Dermis blood vessel endothelial cell (primary cell): Measurements from ENCODE around the gene NDRG3. TPM values are rescaled to one million over a fixed set of nuclear protein-coding genes. Genes with fewer than 3 reads are reported as not detected.
"Not testable (repeated sequence)": the region's sequence is repeated elsewhere in the genome, so short reads cannot be mapped to it uniquely, and the experiment has no call there.

ENCODE experiments used
- DNase-seq: peaks from one replicate; pipeline ENCODE4 v3.0.0; 2010
- total RNA-seq: library from RNA; depleted of rRNA; stranded (reverse); fragments of >200 nt; gene quantifications from 2 replicates; pipeline ENCODE4 v1.2.3, GENCODE V29; 2014

Gene NDRG3
- total RNA-seq, 1 donor from 2014 or later: 18.7 TPM

GRCh38 chr20:36686944-36687343, 58.9 kb downstream of the NDRG3 start:
- DNase-seq: no peak

GRCh38 chr20:36686504-36686903, 59.4 kb downstream of the NDRG3 start:
- DNase-seq: no peak

- no peak for DNase-seq
Measured at GRCh38 chr20:36684747-36685146, 61.1 kb downstream of the NDRG3 start.

- no peak for DNase-seq
Measured at GRCh38 chr20:36682311-36682710, 63.6 kb downstream of the NDRG3 start.

- no peak for DNase-seq
Measured at GRCh38 chr20:36677422-36677771, 68.5 kb downstream of the NDRG3 start.

GRCh38 chr20:36676701-36677421, 69.0 kb downstream of the NDRG3 start:
- DNase-seq: no peak

GRCh38 chr20:36675545-36675944, 70.3 kb downstream of the NDRG3 start:
- DNase-seq: not testable (repeated sequence)

- no peak for DNase-seq
Measured at GRCh38 chr20:36672991-36673390, 72.9 kb downstream of the NDRG3 start.

- DNase-seq: no peak
Measured at GRCh38 chr20:36670665-36671357, 75.1 kb downstream of the NDRG3 start.

GRCh38 chr20:36666181-36666740, 79.6 kb downstream of the NDRG3 start:
- DNase-seq: peak; percentile 33

- no peak for DNase-seq
Measured at GRCh38 chr20:36663031-36663430, 82.9 kb downstream of the NDRG3 start.

GRCh38 chr20:36658300-36658699, 87.6 kb downstream of the NDRG3 start:
- no peak for DNase-seq

- DNase-seq: no peak
Measured at GRCh38 chr20:36656733-36657132, 89.2 kb downstream of the NDRG3 start.

GRCh38 chr20:36655004-36655403, 90.9 kb downstream of the NDRG3 start:
- no peak for DNase-seq

GRCh38 chr20:36654506-36654905, 91.4 kb downstream of the NDRG3 start:
- DNase-seq: no peak

- DNase-seq: no peak
Measured at GRCh38 chr20:36653456-36653855, 92.4 kb downstream of the NDRG3 start.

- DNase-seq: no peak
Measured at GRCh38 chr20:36647196-36648121, 98.4 kb downstream of the NDRG3 start.

GRCh38 chr20:36646678-36647077, 99.2 kb downstream of the NDRG3 start:
- no peak for DNase-seq

GRCh38 chr20:36645998-36646397, 99.9 kb downstream of the NDRG3 start, which contains the start of gene SLA2:
TSS of gene SLA2 (minus strand) at chr20:36646196. CDS start at chr20:36641335, 4,861 bp downstream.
- peak; percentile 12 for DNase-seq

- no peak for DNase-seq
Measured at GRCh38 chr20:36645353-36645752, 100.5 kb downstream of the NDRG3 start.

GRCh38 chr20:36644706-36645095, 101.2 kb downstream of the NDRG3 start:
- DNase-seq: peak; percentile 26

GRCh38 chr20:36644032-36644705, 101.7 kb downstream of the NDRG3 start:
- DNase-seq: no peak
